Aorta (tissue), 5 donors: ENCODE results near the gene DR1. TPM values are rescaled to one million over a fixed set of nuclear protein-coding genes. Genes with fewer than 3 reads are reported as not detected.

Experiments
- ATAC-seq: fragments of 200-7000 bp; cut with Tn5 transposase; one replicate; pipeline ENCODE4 v1.9.1; 2022; ENCODE audit warnings: moderate library complexity; ENCODE audit not compliant: low FRiP score
- DNase-seq, 2 donors: peaks; one replicate each; pipeline ENCODE4 v3.0.0-alpha.2; 2020
- H3K27ac ChIP-seq, 2 donors: one replicate each; pipeline ENCODE4 v1.5.1; 2013; ENCODE audit warnings: low read length in 2 of 2, mild to moderate bottlenecking in 2 of 2, moderate library complexity in 2 of 2, control low read depth in 1 of 2, inconsistent platforms in 1 of 2, low read depth in 1 of 2
- H3K27me3 ChIP-seq, 2 donors: one replicate each; pipeline ENCODE4 v1.6.1; 2013; ENCODE audit warnings: control low read depth in 1 of 2, low read length in 1 of 2, mild to moderate bottlenecking in 1 of 2, moderate library complexity in 1 of 2; ENCODE audit not compliant: insufficient read depth in 2 of 2, control insufficient read depth in 1 of 2
- H3K36me3 ChIP-seq, 2 donors: one replicate each; pipeline ENCODE4 v1.6.1; 2013; ENCODE audit warnings: control low read depth in 1 of 2, low read length in 1 of 2, mild to moderate bottlenecking in 1 of 2; ENCODE audit not compliant: insufficient read depth in 2 of 2, control insufficient read depth in 1 of 2
- H3K4me1 ChIP-seq, 2 donors: one replicate each; pipeline ENCODE4 v1.6.1; 2013; ENCODE audit warnings: low read length in 2 of 2, control low read depth in 1 of 2, mild to moderate bottlenecking in 1 of 2, moderate library complexity in 1 of 2; ENCODE audit not compliant: insufficient read depth in 2 of 2, control insufficient read depth in 1 of 2
- H3K4me3 ChIP-seq, 2 donors: one replicate each; pipeline ENCODE4 v1.5.1; 2013; ENCODE audit warnings: low read length in 2 of 2, control low read depth in 1 of 2, mild to moderate bottlenecking in 1 of 2
- H3K9me3 ChIP-seq: one replicate; pipeline ENCODE4 v1.6.1; 2013; ENCODE audit warnings: mild to moderate bottlenecking, low read length; ENCODE audit not compliant: control insufficient read depth
- WGBS, 2 donors: extraction: QIAGEN DNeasy Blood & Tissue Kit; methylation state at CpG; one replicate each; pipeline ENCODE4 v1.1.7; 2013; 5-methylcytosine and 5-hydroxymethylcytosine counted together
- intact Hi-C, 2 donors: fragments of 100-400 bp; cut with DNase I; formaldehyde crosslinking; loops; one replicate each; pipeline versions ENCODE4 v1.14.2 to v1.15.0; 2022
- polyA plus RNA-seq, 2 donors: library from polyadenylated mRNA; stranded (reverse); fragments of 200-250 nt; gene quantifications; one replicate each; pipeline ENCODE4 v1.2.3, GENCODE V29; 2013
- total RNA-seq, 2 donors: library from RNA; stranded (reverse); fragmentation: NEBNext Ultra II Directional; extraction: Animal tissue kit (Norgen Biotek cat#: 25700); gene quantifications; one replicate each; pipeline ENCODE4 v1.2.1, GENCODE V29; 2021
- donor health status: healthy with polysubstance abuse.
- donor health status: Bipolar disorder and iron deficiency.
- donor health status: DM: no; HTN: no; CAD: no.
- donor health status: DM: no; HTN: no; CAD: no.
- donor health status: DM: yes; HTN: yes; CAD: no.

The DR1 gene
- total and polyA plus RNA-seq, 4 donors: 15.3 to 45.2 (median 33.1) TPM

DNA sequence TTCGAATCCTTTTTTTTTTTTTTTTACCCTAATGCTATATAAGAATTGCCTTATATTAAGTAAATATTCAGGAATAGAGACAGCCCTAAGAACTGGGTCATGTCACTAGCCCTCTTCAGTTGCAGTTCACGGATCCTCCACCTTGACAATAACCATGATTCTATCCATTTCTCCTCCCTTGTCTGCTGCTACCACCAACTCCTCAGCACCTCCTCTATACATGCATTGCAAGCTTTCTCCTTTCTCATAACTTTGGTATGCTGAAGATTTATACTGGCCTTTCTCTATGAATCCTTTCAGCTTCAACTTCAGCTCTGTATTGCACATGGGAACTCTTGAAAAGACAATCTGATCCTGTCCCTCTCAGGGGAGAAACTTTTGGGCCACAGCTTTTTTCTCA, 14.3 kb upstream of the DR1 start:
- no peak for ATAC-seq
- no peak for DNase-seq
- H3K27ac ChIP-seq: no peak overlapping the region
- no peaks in the 10 kb centered on the region for H3K9me3 ChIP-seq
- intact Hi-C loops: no loop called here
- 88% methylated on average over 2 of the region's 2 CpGs for WGBS, 2 donors
- H3K4me1 ChIP-seq: no peaks in the 10 kb centered on the region
- no peak overlapping the region for H3K4me3 ChIP-seq
- H3K27me3 ChIP-seq: no peaks in the 10 kb centered on the region
- H3K36me3 ChIP-seq: no peaks in the 10 kb centered on the region

GRCh38 chr1:93332368-93332767, 13.3 kb upstream of the DR1 start:
- H3K27me3 ChIP-seq: no peaks in the 10 kb centered on the region
- H3K4me3 ChIP-seq: no peak overlapping the region
- WGBS, 2 donors: 77 to 78% methylated on average over 1 of the region's 1 CpG
- no peak for ATAC-seq
- H3K36me3 ChIP-seq: no peaks in the 10 kb centered on the region
- DNase-seq: no peak
- intact Hi-C loops: no loop called here
- H3K9me3 ChIP-seq: no peaks in the 10 kb centered on the region
- no peak overlapping the region for H3K27ac ChIP-seq
- H3K4me1 ChIP-seq: no peaks in the 10 kb centered on the region

DNA sequence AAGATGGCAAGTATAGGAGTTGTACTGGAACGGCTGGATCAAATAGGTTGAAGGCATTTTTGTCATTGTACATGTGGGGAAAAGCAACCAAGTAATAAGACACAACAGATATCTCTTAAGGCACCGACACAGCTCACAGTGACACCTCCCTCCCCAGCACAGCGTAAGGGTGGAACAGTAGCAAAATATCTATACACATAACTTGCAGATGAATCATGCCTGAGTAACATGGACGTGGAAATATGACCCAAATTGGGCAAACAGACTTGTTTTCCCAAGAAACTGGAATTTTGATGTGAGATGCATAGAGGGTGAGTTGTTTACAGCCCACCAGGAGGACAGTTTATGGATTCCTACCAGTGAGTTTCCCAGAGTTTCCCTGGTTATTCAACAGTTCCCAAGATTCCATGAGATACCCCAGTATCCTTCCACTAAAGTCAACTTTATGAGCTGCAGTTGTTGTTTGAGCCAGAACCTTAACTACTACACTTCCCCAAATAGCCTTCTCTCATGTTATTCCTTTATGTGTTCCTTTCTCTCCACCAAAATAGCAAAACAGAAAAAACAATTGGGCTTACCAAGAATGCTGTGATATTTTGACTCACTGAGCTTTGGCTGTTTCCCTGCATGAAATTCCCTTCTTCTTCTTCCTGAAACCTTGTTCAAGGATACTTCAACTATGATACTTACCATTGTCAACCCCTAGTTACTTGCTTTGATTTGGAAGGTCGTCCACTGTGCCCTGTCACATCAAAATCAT, 7.1 kb upstream of the DR1 start:
- intact Hi-C loops: no loop called here
- H3K36me3 ChIP-seq: no peaks in the 10 kb centered on the region
- H3K27ac ChIP-seq: peak overlapping the region; percentile 28 to 34
- H3K4me1 ChIP-seq: peaks cover 0 to 3% of the 10 kb centered on the region in 2 donors
- no peaks in the 10 kb centered on the region for H3K27me3 ChIP-seq
- 46 to 53% methylated on average over 5 of the region's 5 CpGs for WGBS, 2 donors
- ATAC-seq (no peak), DNase-seq (no peak)
- no peak overlapping the region for H3K4me3 ChIP-seq
- no peaks in the 10 kb centered on the region for H3K9me3 ChIP-seq

- Histone ChIP-seq H3K4me1 (peaks cover 0 to 3% of the 10 kb centered on the region in 2 donors), H3K4me3 (no peak overlapping the region), H3K27ac (peak overlapping the region in 1 of 2 donors; percentile 28), H3K9me3 (no peaks in the 10 kb centered on the region), H3K27me3 (no peaks in the 10 kb centered on the region), H3K36me3 (no peaks in the 10 kb centered on the region)
- DNase-seq: no peak
- no peak for ATAC-seq
- intact Hi-C loops: no loop called here
- 32 to 65% methylated on average over 3 of the region's 3 CpGs for WGBS, 2 donors
Observed at GRCh38 chr1:93339171-93339697, 6.5 kb upstream of the DR1 start.

DNA sequence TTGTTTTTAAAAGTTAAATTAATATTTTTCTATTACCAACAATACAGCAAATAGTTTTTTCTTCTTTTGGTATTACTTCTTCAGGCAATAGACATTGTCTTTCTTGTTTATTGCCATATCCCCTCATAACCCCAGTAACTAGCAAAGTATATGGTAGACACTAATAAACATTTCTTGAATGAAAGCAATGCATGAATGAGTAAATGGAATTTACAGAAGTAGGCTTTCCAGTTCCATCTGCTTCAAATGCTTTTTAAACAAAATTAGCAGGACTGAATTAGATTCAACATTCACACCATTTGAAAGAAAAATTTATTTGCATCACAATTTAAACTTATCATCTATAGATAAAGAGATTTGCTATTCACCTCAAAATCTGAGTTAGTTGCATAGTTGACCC, 5.6 kb upstream of the DR1 start:
- no peak overlapping the region for H3K4me3 ChIP-seq
- peaks cover 0 to 3% of the 10 kb centered on the region in 2 donors for H3K4me1 ChIP-seq
- H3K9me3 ChIP-seq: no peaks in the 10 kb centered on the region
- H3K36me3 ChIP-seq: no peaks in the 10 kb centered on the region
- H3K27ac ChIP-seq: no peak overlapping the region
- intact Hi-C loops: loop anchor here in 1 of 2 donors (10.0 kb wide), 1 partner anchor 275 kb away; no protein-coding TSS in a partner anchor
- DNase-seq (no peak), ATAC-seq (no peak)
- no peaks in the 10 kb centered on the region for H3K27me3 ChIP-seq

- Histone ChIP-seq H3K4me3 (no peak overlapping the region), H3K27ac (no peak overlapping the region), H3K27me3 (no peaks in the 10 kb centered on the region), H3K4me1 (no peaks in the 10 kb centered on the region), H3K36me3 (no peaks in the 10 kb centered on the region), H3K9me3 (no peaks in the 10 kb centered on the region)
- no peak for ATAC-seq
- intact Hi-C loops: loop anchor here in 1 of 2 donors (10.0 kb wide), 1 partner anchor 270 kb away; no protein-coding TSS in a partner anchor
- 93 to 94% methylated on average over 6 of the region's 6 CpGs for WGBS, 2 donors
- no peak for DNase-seq
Observed at GRCh38 chr1:93344484-93344883, 1.2 kb upstream of the DR1 start.

- Histone ChIP-seq H3K36me3 (no peaks in the 10 kb centered on the region), H3K4me3 (peak overlapping the region; percentile 68 to 91), H3K27ac (peak overlapping the region; percentile 45 to 91), H3K4me1 (no peaks in the 10 kb centered on the region), H3K27me3 (no peaks in the 10 kb centered on the region), H3K9me3 (no peaks in the 10 kb centered on the region)
- intact Hi-C loops: loop anchor here (5.0 to 10.0 kb wide), 2 partner anchors 270 to 502 kb away; no protein-coding TSS in a partner anchor
- DNase-seq (no peak), ATAC-seq (peak; percentile 5)
- 21 to 23% methylated on average over 12 of the region's 12 CpGs for WGBS, 2 donors
Observed at GRCh38 chr1:93344886-93345632, 648 bp upstream of the DR1 start.

DNA sequence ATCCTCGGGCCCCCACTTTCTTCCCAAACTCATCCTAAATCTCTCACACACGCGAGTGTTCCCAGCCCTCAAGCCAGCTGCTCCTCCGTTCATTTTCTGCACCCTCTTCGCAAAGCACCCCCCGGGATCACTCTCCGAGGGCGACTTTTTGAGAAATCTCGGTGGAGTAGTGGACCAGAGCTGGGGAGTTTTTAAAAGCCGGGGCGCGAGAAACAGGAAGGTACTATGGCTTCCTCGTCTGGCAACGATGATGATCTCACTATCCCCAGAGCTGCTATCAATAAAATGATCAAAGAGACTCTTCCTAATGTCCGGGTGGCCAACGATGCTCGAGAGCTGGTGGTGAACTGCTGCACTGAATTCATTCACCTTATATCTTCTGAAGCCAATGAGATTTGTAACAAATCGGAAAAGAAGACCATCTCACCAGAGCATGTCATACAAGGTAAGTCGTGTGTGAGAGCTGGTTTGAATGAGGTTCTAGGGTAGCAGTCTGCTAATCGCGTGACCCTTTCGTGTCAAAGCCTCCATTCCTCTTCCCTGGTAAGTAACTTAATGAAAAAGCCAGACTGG, 800 bp downstream of the DR1 start:
- Histone ChIP-seq H3K27ac (peak overlapping the region in 1 of 2 donors; percentile 68), H3K9me3 (no peaks in the 10 kb centered on the region), H3K4me1 (no peaks in the 10 kb centered on the region), H3K27me3 (no peaks in the 10 kb centered on the region), H3K36me3 (no peaks in the 10 kb centered on the region), H3K4me3 (peak overlapping the region; percentile 84 to 91)
- intact Hi-C loops: loop anchor here (5.0 to 10.0 kb wide), 2 partner anchors 268 to 501 kb away; no protein-coding TSS in a partner anchor
- WGBS, 2 donors: 0 to 1% methylated on average over 22 of the region's 22 CpGs
- peak; percentile 40 for ATAC-seq
- DNase-seq: no peak
